ENCODE results near the gene NACAD.

DNA sequence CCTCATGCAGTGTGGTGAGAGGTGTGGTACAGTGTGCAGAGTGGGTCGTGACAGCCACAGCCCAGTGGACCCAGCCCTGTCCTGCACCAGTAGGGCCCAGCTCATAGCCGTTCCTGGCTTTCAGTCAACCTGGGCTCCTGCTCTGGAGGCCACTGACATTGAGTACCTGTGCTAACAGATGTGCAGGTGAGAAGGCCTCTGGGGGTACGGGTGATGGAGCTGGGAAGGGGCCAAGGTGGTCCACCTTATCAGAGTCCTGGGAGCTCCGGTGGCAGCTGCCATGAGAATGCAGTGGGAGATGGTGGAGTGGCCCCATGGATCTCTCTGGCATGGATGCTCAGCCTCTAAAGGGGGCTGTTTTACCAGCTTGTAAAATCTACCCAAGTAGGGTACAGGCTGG is 28.8 kb upstream of the NACAD start:
- TF ChIP-seq, protein P1, sequence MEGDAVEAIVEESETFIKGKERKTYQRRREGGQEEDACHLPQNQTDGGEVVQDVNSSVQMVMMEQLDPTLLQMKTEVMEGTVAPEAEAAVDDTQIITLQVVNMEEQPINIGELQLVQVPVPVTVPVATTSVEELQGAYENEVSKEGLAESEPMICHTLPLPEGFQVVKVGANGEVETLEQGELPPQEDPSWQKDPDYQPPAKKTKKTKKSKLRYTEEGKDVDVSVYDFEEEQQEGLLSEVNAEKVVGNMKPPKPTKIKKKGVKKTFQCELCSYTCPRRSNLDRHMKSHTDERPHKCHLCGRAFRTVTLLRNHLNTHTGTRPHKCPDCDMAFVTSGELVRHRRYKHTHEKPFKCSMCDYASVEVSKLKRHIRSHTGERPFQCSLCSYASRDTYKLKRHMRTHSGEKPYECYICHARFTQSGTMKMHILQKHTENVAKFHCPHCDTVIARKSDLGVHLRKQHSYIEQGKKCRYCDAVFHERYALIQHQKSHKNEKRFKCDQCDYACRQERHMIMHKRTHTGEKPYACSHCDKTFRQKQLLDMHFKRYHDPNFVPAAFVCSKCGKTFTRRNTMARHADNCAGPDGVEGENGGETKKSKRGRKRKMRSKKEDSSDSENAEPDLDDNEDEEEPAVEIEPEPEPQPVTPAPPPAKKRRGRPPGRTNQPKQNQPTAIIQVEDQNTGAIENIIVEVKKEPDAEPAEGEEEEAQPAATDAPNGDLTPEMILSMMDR (IDR thresholded peaks at IDR 0.05; ENCODE audit: low read length), result no peak
- no peak for TF ChIP-seq EZH2 (IDR thresholded peaks at IDR 0.05; ENCODE audit: borderline replicate concordance, low read length)

All from OCI-LY1 (cell line).